NCI-H128 (cell line): Measurements from ENCODE around the gene PLS1.

Experiments used
- DNase-seq: peaks from one replicate; lab custom pipeline; 2025; ENCODE audit not compliant: unreplicated experiment; lab: John Stamatoyannopoulos, UW

PLS1 gene

DNA sequence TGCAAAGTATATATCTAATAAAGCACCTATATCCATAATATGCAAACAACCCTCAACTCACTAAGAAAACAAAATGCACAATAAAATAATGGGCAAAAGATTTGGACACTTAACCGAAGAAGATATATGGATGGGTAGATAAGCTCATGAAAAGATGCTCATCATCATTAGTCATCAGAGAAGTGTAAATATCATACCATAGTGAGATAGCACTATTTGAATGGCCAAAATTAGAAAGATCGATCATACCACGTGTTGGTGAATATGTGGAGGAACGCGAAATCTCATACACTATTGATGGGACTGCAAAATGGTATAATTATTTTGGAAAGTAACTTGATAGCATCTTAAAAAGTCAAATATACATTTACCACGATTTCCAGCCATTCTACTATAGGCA, 40.5 kb downstream of the PLS1 start:
- no peak for DNase-seq

DNA sequence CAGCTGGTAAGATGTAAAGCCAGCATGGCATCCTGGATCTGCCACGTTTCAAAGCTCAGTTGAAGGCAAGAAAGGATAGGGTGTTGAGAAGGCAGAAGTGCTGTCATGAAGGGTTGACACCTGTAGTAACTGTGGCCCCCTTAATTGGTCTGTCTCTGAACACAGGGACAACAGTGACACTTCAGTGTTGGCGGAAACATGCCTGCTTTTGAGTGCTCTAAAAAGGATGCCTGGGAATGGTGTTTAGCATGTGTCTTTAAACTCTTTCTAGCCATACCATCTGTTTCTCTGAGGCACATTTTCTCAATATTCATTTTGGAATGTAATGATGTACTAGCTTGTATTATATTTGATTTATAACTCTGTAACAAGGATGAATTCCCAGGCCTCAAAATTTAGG, 42.1 kb downstream of the PLS1 start:
- no peak for DNase-seq

DNA sequence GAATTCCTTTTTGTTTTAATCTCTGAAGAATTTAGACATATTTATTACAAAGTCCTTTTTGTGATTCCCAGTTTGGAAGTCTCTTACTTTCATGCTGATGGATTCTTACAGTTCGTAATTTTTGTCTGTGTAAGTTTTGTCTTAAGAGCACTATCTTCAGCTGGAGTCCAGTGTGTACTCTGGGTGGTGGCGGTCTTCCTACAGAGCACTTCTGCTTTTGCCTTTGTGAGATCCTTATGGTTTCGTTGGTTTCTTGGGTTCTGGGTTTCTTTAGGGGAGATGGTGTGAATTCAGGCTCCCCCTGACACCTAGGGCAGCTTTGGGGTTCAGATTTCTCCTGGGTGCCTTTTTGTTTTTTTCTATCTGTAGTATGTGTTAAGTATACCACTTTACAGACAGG, 45.3 kb downstream of the PLS1 start:
- no peak for DNase-seq

DNA sequence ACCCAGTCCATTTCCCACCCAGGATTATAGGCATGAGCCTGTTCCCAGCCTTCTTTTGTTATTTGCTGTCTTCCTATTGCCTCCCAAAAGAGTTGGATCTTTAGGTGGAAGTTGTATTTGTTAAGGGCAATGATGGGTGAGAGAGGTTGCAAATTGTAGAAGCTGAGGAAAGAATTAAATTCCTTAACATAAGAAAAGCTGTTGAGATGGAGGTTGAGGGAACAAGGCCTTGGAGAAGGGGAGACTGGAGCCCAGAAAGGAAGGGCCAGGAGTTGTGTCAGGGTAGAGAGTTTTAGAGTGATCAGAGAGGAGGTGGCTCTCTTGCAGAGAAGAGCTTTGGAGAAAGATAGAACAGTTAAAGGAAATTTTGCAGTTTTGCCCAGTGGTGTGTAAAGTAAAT, 46.8 kb downstream of the PLS1 start:
- no peak for DNase-seq

DNA sequence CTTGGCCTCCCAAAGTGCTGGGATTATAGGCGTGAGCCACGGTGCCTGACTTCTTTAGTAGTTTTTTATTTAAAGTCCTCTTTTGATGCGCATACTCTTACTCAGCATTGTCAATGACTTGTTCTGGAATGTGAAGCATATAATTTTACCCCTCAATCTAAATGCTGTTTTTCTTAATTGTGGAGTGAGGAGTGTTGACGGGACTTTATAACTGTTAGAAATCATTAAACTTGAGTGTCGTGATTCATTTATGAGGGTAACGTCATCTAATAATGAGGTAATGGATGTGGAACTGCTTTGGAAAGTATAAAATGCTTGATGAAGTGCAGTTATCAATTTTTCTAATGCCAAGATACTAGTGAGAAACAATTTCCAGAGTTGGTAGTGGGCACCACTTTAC, 48.3 kb downstream of the PLS1 start:
- no peak for DNase-seq

DNA sequence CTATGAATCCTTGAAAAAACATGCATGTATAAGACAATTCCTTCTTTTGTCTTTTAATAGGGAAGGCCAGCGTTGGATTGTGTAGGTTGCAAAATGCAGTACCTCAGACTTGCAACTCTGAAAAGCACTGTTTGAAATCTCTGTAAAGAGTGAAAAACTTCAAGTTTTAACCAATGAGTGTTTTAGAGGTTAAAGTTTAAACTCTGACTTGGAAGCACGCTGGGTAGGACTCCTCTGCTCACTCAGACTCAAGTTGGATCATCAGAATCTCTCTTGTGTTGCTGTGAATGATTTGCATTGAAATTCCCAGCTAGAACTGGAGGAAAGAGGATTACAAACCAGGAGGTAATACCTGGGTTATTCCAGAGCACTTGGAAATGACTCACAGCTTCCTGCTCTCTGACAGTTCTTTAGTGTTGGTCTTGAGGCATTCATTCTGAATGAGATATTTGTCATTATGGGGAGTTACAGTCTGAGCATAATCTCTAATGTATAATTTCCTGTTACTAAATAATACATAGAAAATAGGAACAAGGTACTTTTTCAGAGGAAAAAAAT, 49.1 kb downstream of the PLS1 start:
- no peak for DNase-seq

DNA sequence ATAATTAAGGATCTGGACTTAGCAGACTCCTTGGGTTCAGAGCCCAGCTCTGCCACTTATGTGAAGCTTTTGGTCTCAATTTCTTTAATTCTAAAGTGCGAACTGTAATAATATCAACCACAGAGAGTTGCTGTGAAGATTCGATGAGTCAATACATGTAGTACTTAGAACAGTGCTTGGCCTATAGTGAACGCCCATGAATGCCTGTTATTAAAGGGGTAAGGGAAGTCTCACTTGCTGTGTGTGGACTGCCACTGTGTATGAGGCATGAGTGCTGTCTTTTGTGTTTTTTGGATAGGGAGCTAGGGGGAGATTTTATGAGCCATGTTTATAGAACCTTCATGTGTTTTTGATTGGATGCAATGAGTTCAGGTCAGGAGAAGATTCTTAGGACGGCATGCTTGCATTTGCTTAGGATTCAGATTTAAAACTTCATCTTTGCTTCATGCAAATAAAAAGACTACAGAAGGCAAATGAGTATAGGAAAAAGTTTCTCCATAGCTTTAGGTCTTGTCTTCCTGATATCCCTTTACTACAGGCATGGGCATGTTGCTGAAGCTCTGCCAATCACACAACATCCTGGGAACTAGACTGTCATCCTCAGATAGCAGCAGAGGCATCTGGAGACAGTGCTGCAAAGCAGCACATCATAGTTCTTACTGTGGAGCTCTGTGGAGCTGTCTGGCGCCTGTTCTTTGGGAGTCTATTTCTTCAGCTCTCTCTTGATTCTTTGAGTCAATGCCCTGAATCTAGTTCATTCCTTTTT, 50.0 kb downstream of the PLS1 start:
- DNase-seq: no peak

DNA sequence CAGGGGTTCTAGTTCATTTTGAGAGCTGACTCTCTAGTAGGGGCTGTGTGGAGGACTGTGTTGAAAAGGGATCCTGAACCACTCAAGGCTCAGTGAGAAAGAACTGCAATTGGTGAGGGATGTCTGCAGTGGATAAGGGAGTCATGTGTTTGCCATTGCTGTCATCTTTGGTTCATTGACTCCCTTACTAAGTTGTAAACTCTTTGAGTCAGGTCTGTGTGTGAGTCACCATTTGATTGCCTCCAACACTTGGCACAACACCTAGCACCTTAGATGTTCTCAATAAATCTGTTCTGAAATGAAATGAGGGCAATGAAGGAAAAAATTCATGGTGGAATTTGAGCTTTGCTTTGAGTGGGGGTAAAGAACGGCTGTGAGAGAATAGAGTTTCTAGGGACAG, 51.7 kb downstream of the PLS1 start:
- DNase-seq: no peak

DNA sequence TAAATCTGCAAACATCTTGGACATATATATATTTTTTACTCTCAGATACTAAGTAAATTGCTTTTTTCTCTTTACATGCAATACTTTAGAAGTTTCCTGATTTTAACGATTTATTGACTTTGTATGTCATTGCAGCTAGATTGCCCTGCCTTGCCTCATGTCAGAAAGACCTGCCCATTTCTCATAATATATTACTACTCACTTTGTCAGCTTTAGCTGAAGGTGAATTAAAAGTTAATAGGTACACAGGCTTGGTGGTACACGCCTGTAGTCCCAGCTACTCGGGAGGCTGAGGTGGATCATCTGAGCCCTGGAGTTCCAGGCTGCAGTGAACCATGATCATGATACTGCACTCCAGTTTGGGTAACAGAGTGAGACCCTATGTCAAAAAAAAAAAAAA, 52.8 kb downstream of the PLS1 start:
- DNase-seq: no peak

DNA sequence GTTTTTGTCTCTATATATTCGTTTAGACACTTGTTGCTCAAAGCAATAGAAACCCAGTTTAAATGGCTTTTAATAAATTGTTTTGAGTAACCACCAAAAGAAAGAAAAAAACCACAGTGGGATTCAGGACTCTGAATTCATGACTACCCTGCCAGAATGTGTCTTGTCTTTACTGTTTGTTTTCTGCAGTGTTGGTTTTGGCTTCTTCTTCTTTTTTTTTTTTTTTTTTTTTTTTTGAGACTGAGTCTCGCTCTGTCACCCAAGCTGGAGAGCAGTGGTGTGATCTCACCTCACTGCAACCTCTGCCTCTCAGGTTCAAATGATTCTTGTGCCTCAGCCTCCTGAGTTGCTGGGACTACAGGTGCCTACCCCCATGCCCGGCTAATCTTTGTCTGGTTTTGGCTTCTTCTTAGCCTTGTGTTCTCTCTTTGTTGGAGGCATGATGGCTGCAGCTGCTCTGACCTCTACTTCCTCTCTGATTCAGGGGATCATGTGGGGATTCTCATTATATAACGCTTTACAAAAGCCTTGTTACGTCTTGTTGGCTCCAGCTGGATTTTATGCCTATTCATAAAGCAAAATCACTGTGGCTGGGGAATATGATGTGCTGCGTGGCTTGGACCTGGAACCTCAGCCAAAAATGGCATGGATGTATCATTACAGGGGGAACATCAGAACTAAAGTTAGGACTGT, 54.0 kb downstream of the PLS1 start:
- no peak for DNase-seq

DNA sequence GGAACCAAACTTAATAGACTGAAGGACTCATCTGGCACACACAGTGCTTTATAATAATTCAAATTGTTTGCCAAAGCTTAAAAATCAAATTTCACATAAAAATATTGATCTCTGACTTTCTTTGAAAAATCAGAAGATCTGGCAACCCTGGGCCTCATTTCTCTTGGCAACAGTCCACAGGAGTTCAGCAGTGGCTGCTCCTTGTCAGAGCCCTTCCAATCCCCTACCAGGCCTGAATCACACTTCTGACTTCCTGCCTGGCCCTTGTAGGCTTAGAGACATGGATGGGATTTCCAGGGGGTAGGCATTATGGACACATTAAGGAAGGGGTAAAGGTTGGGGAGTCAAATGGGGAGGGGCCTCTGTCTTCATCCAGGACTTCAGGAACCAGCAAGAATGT, 55.5 kb downstream of the PLS1 start:
- no peak for DNase-seq

DNA sequence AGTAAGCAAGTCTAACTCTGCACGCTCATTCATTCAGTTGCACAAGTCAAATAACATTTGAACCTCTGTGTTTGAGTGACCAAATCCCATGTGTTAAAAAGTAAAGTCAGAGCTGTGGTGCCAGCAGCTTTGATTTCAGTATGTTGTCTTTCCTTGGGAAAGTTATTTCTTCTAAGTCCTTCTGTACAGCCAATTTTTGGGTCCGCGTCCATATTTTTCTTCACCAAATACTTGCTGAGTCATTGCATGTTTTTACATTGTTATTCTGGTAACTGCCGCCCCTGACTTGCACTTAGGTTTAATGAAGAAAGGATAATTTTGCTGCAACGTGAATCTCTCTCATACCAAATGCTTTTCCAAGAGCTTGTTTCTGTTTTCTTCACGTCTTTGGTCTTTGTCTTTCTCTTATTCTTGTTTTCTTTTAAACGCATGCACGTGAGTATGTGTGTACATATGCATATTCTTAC, 56.7 kb downstream of the PLS1 start:
- DNase-seq: no peak

DNA sequence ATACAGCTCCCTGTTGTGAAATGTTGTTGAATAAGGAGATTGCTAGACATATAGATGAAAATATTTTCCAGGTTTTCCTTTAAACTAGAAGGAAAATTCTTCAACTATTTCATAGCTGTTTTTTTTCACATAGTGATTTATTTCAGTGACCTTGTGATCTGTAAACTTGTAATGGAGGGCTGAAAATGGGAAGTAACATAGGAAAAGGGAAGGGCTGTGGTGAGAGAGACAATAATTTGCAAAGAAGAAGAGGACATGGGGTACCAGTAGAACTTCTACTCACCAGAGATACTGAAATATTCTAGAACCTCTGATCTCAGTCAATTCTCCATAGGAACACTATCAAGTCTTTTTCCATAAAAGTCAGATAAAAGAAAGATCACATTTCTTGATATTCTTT, 60.4 kb downstream of the PLS1 start:
- no peak for DNase-seq

DNA sequence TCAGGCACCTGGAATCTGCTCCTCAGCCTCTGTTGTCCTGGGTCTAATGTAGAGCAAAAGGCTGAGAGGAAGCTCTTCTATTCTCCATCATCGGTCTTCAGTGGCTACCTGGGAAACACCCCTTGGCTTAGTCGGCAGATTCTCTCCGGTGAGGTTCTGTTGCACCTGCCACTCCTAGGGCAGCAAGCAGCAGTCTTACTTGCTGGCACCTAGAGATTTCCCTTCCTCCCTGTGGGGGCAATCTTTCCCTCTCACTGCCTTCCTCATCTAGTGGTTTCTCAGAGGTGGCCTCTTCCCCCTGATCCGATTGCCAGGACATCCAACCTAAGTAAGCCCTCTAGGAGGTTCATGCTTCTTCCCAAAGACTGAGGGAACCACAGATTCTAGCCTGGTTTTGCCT, 60.8 kb downstream of the PLS1 start:
- no peak for DNase-seq

DNA sequence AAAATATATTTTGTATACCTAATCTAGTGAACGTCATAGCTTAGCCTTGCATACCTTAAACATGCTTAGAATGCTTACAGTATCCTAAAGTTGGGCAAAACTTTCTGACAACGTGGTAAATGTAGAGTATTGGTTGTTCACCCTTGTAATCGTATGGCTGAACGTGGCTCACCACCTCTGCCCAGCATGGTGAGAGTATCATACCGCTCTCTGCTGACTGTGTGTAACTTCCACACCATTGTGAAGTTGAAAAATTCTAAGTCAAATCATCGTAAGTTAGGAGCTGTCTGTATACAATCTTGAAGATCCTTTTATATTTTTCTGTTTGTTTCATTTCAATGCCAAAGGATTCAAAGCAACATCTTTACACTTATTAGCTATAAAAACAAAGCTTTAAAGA, 64.2 kb downstream of the PLS1 start:
- DNase-seq: no peak

DNA sequence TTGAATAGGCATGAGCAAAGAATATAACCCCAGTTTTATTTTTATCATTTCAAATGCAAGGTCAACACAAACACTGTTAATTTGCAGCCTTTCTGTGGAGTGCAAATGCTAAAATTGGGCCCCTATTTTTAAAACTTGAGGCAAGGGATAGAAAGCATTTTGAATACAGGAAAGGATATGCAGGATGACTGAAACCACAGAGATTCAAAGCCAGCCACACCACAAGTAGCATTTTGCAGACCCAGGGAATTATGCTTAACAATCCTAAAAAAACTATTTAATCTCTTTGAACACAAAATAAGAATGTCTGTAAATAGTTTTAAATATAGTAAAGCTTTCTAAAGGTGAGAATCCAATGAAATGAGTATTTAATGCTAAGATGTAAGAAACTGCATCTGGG, 64.7 kb downstream of the PLS1 start:
- DNase-seq: no peak

DNA sequence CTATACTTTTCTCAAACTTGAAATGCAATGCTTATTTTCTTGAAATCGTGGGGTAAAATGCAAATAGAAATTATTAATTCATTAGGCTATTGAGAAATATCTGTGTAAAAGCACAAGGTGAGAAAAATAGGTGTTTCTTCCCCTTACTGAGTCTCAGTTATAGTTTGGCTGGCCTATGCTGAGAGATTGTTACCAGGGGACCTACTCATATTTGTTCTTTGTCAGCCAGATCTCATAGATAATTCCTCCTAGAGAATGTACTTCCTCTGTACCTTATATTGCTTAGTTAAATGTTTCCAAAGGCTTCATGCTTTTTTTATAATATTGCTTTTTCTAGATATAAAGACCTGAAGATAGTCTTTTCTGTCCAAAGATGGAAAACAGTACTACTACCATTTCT, 67.7 kb downstream of the PLS1 start:
- DNase-seq: no peak

DNA sequence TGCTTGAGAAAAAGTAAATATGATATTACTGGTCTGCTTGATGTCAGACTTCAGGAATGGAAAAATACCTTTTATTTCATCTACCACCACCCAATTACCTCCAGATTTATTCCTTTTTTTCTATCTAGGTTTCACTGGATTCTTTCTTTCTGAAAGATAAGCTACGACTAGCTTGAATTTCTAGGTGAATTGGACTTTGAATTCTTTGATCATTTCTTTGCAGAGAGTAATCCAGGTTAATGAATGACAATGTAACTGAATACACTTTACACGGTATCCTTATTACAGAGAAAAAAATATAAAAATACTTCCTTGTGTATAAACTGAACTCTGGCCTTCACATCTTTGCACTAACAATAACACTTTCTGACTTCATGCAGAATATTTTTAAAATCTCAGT, 68.1 kb downstream of the PLS1 start:
- DNase-seq: no peak

DNA sequence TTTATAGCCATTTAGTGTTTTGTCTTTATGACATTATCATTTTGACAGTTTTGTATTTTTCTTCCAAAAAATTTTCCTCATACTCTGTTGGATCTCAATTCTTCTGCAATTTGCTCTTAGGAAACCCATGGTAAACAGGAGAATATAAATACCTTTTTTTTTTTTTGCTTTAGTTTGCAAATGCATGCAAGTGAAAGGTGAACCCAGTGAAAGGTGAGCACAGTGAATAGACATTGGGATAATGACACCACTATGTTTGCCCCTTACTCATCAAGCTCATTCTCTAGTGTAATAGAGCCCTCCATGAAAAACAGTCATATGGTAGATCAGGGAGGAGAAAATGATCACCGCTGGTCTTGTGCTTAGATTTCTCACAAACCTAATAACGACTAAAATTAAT, 68.6 kb downstream of the PLS1 start:
- DNase-seq: no peak

DNA sequence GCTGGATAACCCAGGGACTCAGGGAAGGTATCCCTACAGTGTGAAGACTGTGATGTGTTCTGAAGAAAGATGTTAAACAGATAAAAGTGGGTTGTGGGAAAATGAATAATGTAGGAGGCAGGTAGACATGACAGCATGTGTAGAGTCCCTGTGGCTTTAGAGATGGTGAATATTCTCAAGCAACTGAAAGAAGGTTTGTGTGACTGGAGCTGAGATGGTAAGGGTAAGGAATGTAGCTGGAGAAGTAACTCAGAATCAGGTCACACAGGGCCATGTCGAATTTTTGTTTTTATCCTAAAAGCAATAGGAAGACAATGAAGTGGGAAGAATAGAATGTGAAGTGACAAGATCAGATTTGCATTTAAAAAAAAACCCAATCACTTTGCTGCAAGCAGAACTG, 73.9 kb downstream of the PLS1 start:
- no peak for DNase-seq

DNA sequence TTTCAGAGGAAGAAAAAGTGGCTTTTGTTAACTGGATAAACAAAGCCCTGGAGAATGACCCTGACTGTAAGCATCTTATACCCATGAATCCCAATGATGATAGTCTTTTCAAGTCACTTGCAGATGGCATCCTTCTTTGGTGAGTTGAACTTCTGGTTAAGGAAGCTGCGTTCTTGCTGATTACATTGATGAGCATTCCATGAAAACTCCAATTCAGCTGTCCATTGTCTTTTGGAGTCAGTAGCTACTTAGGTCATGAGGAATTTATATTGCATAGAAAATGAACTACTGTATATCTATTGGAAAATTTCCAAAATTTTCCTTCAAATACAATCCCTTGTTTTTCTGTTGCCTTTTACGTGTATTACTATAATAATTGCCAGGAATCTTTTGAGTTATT, 80.0 kb downstream of the PLS1 start:
- no peak for DNase-seq

DNA sequence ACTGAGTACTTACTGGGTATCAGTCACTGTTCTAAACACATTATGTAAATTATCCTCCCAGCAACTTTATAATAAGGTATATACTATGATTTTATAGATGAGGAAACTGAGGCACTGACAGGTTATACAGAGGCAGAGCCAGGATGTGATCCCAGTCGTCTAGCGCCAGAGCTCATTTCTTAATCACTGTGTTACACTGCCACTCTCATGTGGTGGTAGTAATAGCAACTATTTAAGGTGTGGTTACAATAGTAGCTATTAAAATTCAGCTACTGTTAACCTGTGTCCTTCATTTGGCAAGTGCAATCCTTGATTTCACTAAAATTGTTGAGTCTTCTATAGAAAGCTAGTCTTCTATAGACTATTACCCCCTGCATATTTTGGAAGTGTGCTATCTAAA, 84.5 kb downstream of the PLS1 start:
- DNase-seq: no peak

DNA sequence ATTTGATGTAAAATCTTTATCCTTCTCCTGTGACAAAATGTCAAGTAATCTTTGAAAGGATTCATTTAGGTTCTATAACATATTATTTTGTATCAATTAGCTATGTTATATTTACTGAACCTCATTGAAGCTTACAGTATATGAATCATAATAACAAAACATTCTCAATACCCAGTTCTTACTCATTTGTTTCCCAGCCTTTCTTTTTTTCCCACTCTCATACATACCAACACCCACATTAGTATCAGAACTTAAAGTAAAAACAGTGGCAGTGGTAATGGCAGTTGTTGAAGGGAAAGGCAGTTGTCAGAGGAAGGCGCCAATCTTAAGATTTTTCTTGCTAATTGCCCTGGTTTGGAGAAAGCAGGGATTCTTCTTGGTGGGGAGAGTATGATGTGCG, 94.4 kb downstream of the PLS1 start:
- DNase-seq: no peak
